Neural cell (in vitro differentiated cells): ENCODE data around the gene RNF26. TPM values are rescaled to one million over a fixed set of nuclear protein-coding genes. Genes with fewer than 3 reads are reported as not detected.

Source experiments
- H2AFZ ChIP-seq: fragments of 200-600, 300-800 bp; sonication (generic), shearing (Covaris generic); 2 replicates; pipeline ENCODE4 v1.6.0; 2014; ENCODE audit warnings: low read depth, mild to moderate bottlenecking, antibody characterized with exemption, low read length, moderate library complexity
- H3F3A ChIP-seq: fragments of 200-600 bp; shearing (Covaris generic); 2 replicates; pipeline ENCODE4 v1.6.1; 2016; ENCODE audit warnings: mild to moderate bottlenecking, moderate library complexity, mixed read lengths, antibody characterized with exemption, low read length; ENCODE audit not compliant: insufficient read depth, poor library complexity, severe bottlenecking
- H3K27ac ChIP-seq: fragments of 200-600, 300-800 bp; sonication (generic), shearing (Covaris generic); 2 replicates; pipeline ENCODE4 v1.5.1; 2014; ENCODE audit warnings: mild to moderate bottlenecking, low read length, moderate library complexity
- H3K27me3 ChIP-seq: fragments of 300-800, 200-600 bp; sonication (generic), shearing (Covaris generic); 2 replicates; pipeline ENCODE4 v1.6.0; 2014; ENCODE audit warnings: mild to moderate bottlenecking, low read depth, low read length, moderate library complexity; ENCODE audit not compliant: insufficient read depth
- H3K36me3 ChIP-seq: fragments of 300-800, 200-600 bp; sonication (generic), shearing (Covaris generic); 2 replicates; pipeline ENCODE4 v1.5.1; 2014; ENCODE audit warnings: mild to moderate bottlenecking, antibody characterized with exemption, low read length, moderate library complexity; ENCODE audit not compliant: insufficient read depth
- H3K4me2 ChIP-seq: fragments of 300-800, 200-600 bp; sonication (generic), shearing (Covaris generic); 2 replicates; pipeline ENCODE4 v1.6.0; 2014; ENCODE audit warnings: mild to moderate bottlenecking, low read length
- H3K4me3 ChIP-seq: fragments of 300-800, 200-600 bp; sonication (generic), shearing (Covaris generic); 2 replicates; pipeline ENCODE4 v1.5.1; 2014; ENCODE audit warnings: mild to moderate bottlenecking, low read length, moderate library complexity
- H3K79me2 ChIP-seq: fragments of 200-600 bp; shearing (Covaris generic); replicated peaks from 2 replicates; pipeline ENCODE4 v1.6.0; 2014; ENCODE audit warnings: mild to moderate bottlenecking, low read length, moderate library complexity; ENCODE audit not compliant: insufficient read depth
- H3K9ac ChIP-seq: fragments of 300-800, 200-600 bp; sonication (generic), shearing (Covaris generic); 2 replicates; pipeline ENCODE4 v1.6.1; 2016; ENCODE audit warnings: mild to moderate bottlenecking, low read length, mixed read lengths
- H3K9me2 ChIP-seq: fragments of 200-600 bp; shearing (Covaris generic); 2 replicates; pipeline ENCODE4 v1.6.1; 2016; ENCODE audit warnings: mild to moderate bottlenecking, low read length, mixed read lengths; ENCODE audit not compliant: insufficient read depth
- H3K9me3 ChIP-seq: fragments of 200-600, 300-800 bp; sonication (generic), shearing (Covaris generic); 2 replicates; pipeline ENCODE4 v1.6.1; 2016; ENCODE audit warnings: mild to moderate bottlenecking, mixed run types, low read length, moderate library complexity, mixed read lengths
- H4K20me1 ChIP-seq: fragments of 200-600 bp; shearing (Covaris generic); 2 replicates; pipeline ENCODE4 v1.6.1; 2016; ENCODE audit warnings: mild to moderate bottlenecking, mixed run types; ENCODE audit not compliant: insufficient read depth
- CTCF ChIP-seq: fragments of 450-650 bp; IDR thresholded peaks from 2 replicates; pipeline ENCODE4 v1.5.1; 2014; ENCODE audit warnings: antibody characterized with exemption, mild to moderate bottlenecking, moderate library complexity; ENCODE audit not compliant: poor library complexity, severe bottlenecking
- EP300 ChIP-seq: fragments of 450-650 bp; conservative IDR thresholded peaks from 2 replicates; pipeline ENCODE4 v1.6.1; 2014; ENCODE audit warnings: antibody characterized with exemption, mild to moderate bottlenecking, moderate library complexity; ENCODE audit not compliant: poor library complexity, severe bottlenecking
- EZH2 ChIP-seq: fragments of 200-600, 300-800 bp; shearing (Covaris generic), sonication (generic); IDR thresholded peaks from 2 replicates; pipeline ENCODE4 v1.6.1; 2014; ENCODE audit warnings: antibody characterized with exemption, low read length, borderline replicate concordance, mild to moderate bottlenecking; ENCODE audit not compliant: insufficient read depth, poor library complexity, severe bottlenecking
- MXI1 ChIP-seq: fragments of 450-650 bp; conservative IDR thresholded peaks from 2 replicates; pipeline ENCODE4 v1.6.1; 2014; ENCODE audit warnings: antibody characterized with exemption, mild to moderate bottlenecking; ENCODE audit not compliant: poor library complexity, severe bottlenecking
- POLR2AphosphoS5 ChIP-seq: IDR thresholded peaks from 2 replicates; pipeline ENCODE4 v1.6.1; 2012
- RAD21 ChIP-seq: fragments of 450-650 bp; conservative IDR thresholded peaks from 2 replicates; pipeline ENCODE4 v1.6.1; 2014; ENCODE audit warnings: antibody characterized with exemption, mild to moderate bottlenecking, moderate library complexity
- REST ChIP-seq: IDR thresholded peaks from 2 replicates; pipeline ENCODE4 v1.6.1; 2012; ENCODE audit warnings: borderline replicate concordance
- SMC3 ChIP-seq: fragments of 450-650 bp; conservative IDR thresholded peaks from 2 replicates; pipeline ENCODE4 v1.6.1; 2014; ENCODE audit warnings: antibody characterized with exemption, mild to moderate bottlenecking, moderate library complexity; ENCODE audit not compliant: poor library complexity
- TAF1 ChIP-seq: IDR thresholded peaks from 2 replicates; pipeline ENCODE4 v1.6.1; 2012; ENCODE audit warnings: low read depth
- polyA plus RNA-seq: library from polyadenylated mRNA; depleted of rRNA; stranded (reverse); fragments of >200 nt; gene quantifications from 2 replicates; pipeline ENCODE4 v1.2.3, GENCODE V29; 2014

The RNF26 gene
- polyA plus RNA-seq, 1 donor from 2014 or later: 2.6 TPM

- Histone ChIP-seq H3K36me3 (no peaks in the 10 kb centered on the region), H3K27ac (no peak overlapping the region), H3F3A (no peaks in the 10 kb centered on the region), H3K4me3 (no peak overlapping the region), H3K4me2 (no peak overlapping the region), H3K9ac (no peak overlapping the region), H2AFZ (no peak overlapping the region), H3K9me3 (no peaks in the 10 kb centered on the region), H4K20me1 (no peaks in the 10 kb centered on the region), H3K27me3 (no peaks in the 10 kb centered on the region), H3K79me2 (no peaks in the 10 kb centered on the region), H3K9me2 (no peaks in the 10 kb centered on the region)
- TF ChIP-seq MXI1 (no peak), POLR2AphosphoS5 (no peak), SMC3 (no peak), REST (no peak), EP300 (no peak), CTCF (no peak), RAD21 (no peak), EZH2 (no peak), TAF1 (no peak)
Observed at GRCh38 chr11:119293461-119293860, 40.9 kb upstream of the RNF26 start.

GRCh38 chr11:119295178-119295577 lies 39.1 kb upstream of the RNF26 start:
- Histone ChIP-seq H3K27ac (no peak overlapping the region), H3F3A (no peaks in the 10 kb centered on the region), H3K9me3 (no peaks in the 10 kb centered on the region), H3K4me3 (no peak overlapping the region), H3K79me2 (no peaks in the 10 kb centered on the region), H2AFZ (no peak overlapping the region), H3K9me2 (no peaks in the 10 kb centered on the region), H3K27me3 (no peaks in the 10 kb centered on the region), H4K20me1 (no peaks in the 10 kb centered on the region), H3K9ac (no peak overlapping the region), H3K36me3 (no peaks in the 10 kb centered on the region), H3K4me2 (no peak overlapping the region)
- TF ChIP-seq MXI1: no peak
- no peak for TF ChIP-seq REST
- TF ChIP-seq RAD21: no peak
- TF ChIP-seq SMC3: no peak
- TF ChIP-seq EZH2: no peak
- no peak for TF ChIP-seq EP300
- no peak for TF ChIP-seq CTCF
- no peak for TF ChIP-seq TAF1
- no peak for TF ChIP-seq POLR2AphosphoS5
